Neuronal stem cell (in vitro differentiated cells): Measurements from ENCODE around the gene COL6A6. TPM values are rescaled to one million over a fixed set of nuclear protein-coding genes. Genes with fewer than 3 reads are reported as not detected.
A peak's percentile ranks its signal among the peaks of the same experiment; 100 is the strongest.

Experiments
- DNase-seq: peaks from one replicate; pipeline ENCODE4 v3.0.0-alpha.2; 2013; ENCODE audit warnings: low spot score
- H2AFZ ChIP-seq: one replicate; pipeline ENCODE4 v1.6.1; 2013; ENCODE audit warnings: mild to moderate bottlenecking, low read length, inconsistent platforms
- H2AK5ac ChIP-seq: 2 replicates; pipeline ENCODE4 v1.6.1; 2013; ENCODE audit warnings: low read depth, mild to moderate bottlenecking, inconsistent platforms, low read length, moderate library complexity, mixed read lengths
- H2BK120ac ChIP-seq: 2 replicates; pipeline ENCODE4 v1.6.1; 2013; ENCODE audit warnings: low read depth, mild to moderate bottlenecking, inconsistent platforms, low read length, moderate library complexity, mixed read lengths
- H2BK12ac ChIP-seq: one replicate; pipeline ENCODE4 v1.6.1; 2013; ENCODE audit warnings: low read length, inconsistent platforms
- H2BK15ac ChIP-seq: 2 replicates; pipeline ENCODE4 v1.6.1; 2013; ENCODE audit warnings: mild to moderate bottlenecking, low read length, inconsistent platforms, mixed read lengths
- H2BK5ac ChIP-seq: one replicate; pipeline ENCODE4 v1.6.1; 2013; ENCODE audit warnings: inconsistent platforms, mild to moderate bottlenecking, low read length, moderate library complexity
- H3K14ac ChIP-seq: one replicate; pipeline ENCODE4 v1.6.1; 2013; ENCODE audit warnings: low read length, inconsistent platforms
- H3K18ac ChIP-seq: 2 replicates; pipeline ENCODE4 v1.6.1; 2013; ENCODE audit warnings: low read length, inconsistent platforms
- H3K23ac ChIP-seq: 2 replicates; pipeline ENCODE4 v1.6.1; 2013; ENCODE audit warnings: low read depth, mild to moderate bottlenecking, mixed read lengths, low read length, inconsistent platforms; ENCODE audit not compliant: poor library complexity
- H3K27ac ChIP-seq: replicated peaks from 3 replicates; pipeline ENCODE4 v1.5.1; 2013; ENCODE audit warnings: low read length, inconsistent platforms
- H3K27me3 ChIP-seq, 3 experiments: 2 replicates each; pipeline ENCODE4 v1.6.1; 2013; ENCODE audit warnings: low read length in 3 of 3, mild to moderate bottlenecking in 2 of 3, inconsistent platforms in 1 of 3, low read depth in 1 of 3, mixed read lengths in 1 of 3, moderate library complexity in 1 of 3; ENCODE audit not compliant: control insufficient read depth in 3 of 3, insufficient read depth in 3 of 3
- H3K36me3 ChIP-seq, 2 donors: replicated peaks in 1 of 2; 2 replicates each; pipeline ENCODE4 v1.6.1; 2013; ENCODE audit warnings: low read length in 2 of 2; ENCODE audit not compliant: control insufficient read depth in 2 of 2, insufficient read depth in 2 of 2
- H3K4ac ChIP-seq: 2 replicates; pipeline ENCODE4 v1.6.1; 2013; ENCODE audit warnings: inconsistent platforms, mild to moderate bottlenecking, low read length, moderate library complexity
- H3K4me1 ChIP-seq, 2 donors: 1 replicate in 1 of 2; 2 replicates in 1 of 2; pipeline ENCODE4 v1.6.1; 2013; ENCODE audit warnings: low read length in 2 of 2, low read depth in 1 of 2; ENCODE audit not compliant: control insufficient read depth in 2 of 2, insufficient read depth in 1 of 2
- H3K4me2 ChIP-seq: one replicate; pipeline ENCODE4 v1.6.1; 2013; ENCODE audit warnings: mild to moderate bottlenecking, low read length, inconsistent platforms; ENCODE audit not compliant: insufficient read depth, poor library complexity, severe bottlenecking
- H3K4me3 ChIP-seq, 2 donors: 2 replicates each; pipeline ENCODE4 v1.5.1; 2013; ENCODE audit warnings: low read length in 2 of 2, mild to moderate bottlenecking in 2 of 2, inconsistent platforms in 1 of 2, moderate library complexity in 1 of 2
- H3K79me1 ChIP-seq: one replicate; pipeline ENCODE4 v1.6.1; 2013; ENCODE audit warnings: low read depth, mild to moderate bottlenecking, inconsistent platforms, low read length, moderate library complexity
- H3K9ac ChIP-seq: one replicate; pipeline ENCODE4 v1.6.1; 2013; ENCODE audit warnings: mild to moderate bottlenecking, low read depth, low read length, inconsistent platforms; ENCODE audit not compliant: poor library complexity
- H3K9me3 ChIP-seq, 2 donors: replicated peaks in 1 of 2; 2 replicates each; pipeline versions ENCODE3 to v1.6.1; 2013; ENCODE audit warnings: low read length in 2 of 2, mild to moderate bottlenecking in 2 of 2, inconsistent platforms in 1 of 2, low read depth in 1 of 2, mixed read lengths in 1 of 2, moderate library complexity in 1 of 2; ENCODE audit not compliant: control insufficient read depth in 2 of 2, insufficient read depth in 1 of 2
- H4K8ac ChIP-seq: one replicate; pipeline ENCODE4 v1.6.1; 2013; ENCODE audit warnings: low read depth, mild to moderate bottlenecking, inconsistent platforms, low read length, moderate library complexity
- H4K91ac ChIP-seq: one replicate; pipeline ENCODE4 v1.6.1; 2013; ENCODE audit warnings: low read length, low read depth, mild to moderate bottlenecking, inconsistent platforms; ENCODE audit not compliant: poor library complexity
- WGBS, 2 donors: extraction: QIAGEN DNeasy Blood & Tissue Kit; methylation state at CpG; one replicate each; pipeline ENCODE4 v1.1.7; 2013; ENCODE audit warnings: missing lambda C conversion rate in 2 of 2, mixed read lengths in 1 of 2; ENCODE audit not compliant: insufficient read length in 2 of 2, insufficient replicate concordance in 1 of 2; ENCODE audit errors: extremely low coverage in 2 of 2; 5-methylcytosine and 5-hydroxymethylcytosine counted together
- polyA plus RNA-seq, 2 experiments: library from polyadenylated mRNA; stranded (reverse); fragments of 200-250 nt; gene quantifications; one replicate each; pipeline ENCODE4 v1.2.3, GENCODE V29; 2013

The COL6A6 gene, protein sequence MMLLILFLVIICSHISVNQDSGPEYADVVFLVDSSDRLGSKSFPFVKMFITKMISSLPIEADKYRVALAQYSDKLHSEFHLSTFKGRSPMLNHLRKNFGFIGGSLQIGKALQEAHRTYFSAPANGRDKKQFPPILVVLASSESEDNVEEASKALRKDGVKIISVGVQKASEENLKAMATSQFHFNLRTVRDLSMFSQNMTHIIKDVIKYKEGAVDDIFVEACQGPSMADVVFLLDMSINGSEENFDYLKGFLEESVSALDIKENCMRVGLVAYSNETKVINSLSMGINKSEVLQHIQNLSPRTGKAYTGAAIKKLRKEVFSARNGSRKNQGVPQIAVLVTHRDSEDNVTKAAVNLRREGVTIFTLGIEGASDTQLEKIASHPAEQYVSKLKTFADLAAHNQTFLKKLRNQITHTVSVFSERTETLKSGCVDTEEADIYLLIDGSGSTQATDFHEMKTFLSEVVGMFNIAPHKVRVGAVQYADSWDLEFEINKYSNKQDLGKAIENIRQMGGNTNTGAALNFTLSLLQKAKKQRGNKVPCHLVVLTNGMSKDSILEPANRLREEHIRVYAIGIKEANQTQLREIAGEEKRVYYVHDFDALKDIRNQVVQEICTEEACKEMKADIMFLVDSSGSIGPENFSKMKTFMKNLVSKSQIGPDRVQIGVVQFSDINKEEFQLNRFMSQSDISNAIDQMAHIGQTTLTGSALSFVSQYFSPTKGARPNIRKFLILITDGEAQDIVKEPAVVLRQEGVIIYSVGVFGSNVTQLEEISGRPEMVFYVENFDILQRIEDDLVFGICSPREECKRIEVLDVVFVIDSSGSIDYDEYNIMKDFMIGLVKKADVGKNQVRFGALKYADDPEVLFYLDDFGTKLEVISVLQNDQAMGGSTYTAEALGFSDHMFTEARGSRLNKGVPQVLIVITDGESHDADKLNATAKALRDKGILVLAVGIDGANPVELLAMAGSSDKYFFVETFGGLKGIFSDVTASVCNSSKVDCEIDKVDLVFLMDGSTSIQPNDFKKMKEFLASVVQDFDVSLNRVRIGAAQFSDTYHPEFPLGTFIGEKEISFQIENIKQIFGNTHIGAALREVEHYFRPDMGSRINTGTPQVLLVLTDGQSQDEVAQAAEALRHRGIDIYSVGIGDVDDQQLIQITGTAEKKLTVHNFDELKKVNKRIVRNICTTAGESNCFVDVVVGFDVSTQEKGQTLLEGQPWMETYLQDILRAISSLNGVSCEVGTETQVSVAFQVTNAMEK (N-terminal part only)
- 0.06 TPM for polyA plus RNA-seq (2013, experiment 1 of 2)
- polyA plus RNA-seq (2013, experiment 2 of 2), result 0.06 TPM

DNA sequence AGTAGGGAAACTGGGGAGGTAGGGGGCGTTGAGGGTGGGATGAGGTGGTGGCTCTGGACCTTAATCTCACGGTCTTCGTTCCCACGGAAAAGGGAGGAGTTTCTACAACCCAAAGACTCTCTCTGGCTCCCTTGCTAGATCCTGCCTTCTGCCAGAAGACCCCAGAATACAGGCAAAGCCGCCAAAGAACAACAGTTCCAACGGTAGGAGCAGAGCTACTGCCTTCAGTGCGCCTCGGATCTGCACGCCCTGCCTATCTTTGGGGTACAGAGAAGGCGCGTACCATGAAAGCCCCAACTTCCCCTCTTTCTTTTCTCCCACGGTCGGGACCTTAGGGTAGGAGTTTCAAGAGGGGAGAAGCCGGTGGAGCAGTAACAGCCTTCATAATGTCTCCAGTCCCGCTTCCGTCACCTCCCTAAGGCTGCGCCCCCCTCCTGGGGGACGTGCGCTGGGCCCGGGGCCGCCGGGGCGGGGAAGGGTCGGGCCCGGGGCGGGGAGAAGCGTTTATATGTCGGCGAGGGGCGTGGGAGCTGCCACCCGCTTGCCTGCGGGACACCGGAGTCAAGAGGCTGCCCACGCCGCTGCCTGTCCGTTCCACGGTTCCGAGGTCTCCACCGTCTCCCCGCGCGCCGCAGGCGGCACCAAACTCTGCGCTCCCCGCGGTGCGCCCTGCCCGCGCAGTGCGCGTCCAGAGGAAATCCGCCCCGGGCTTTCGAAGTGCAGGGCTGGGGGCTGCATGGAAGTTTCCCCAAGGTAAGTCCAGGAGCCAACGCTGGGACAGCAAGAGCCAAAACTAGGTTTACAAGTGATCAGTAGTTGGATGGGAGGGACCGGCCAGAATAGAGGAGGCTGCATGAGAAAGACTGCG lies at the start of gene COL6A6:
Gene COL6A6 (plus strand): TSS at position 533 of the 868 bp plus-strand sequence. CDS start 43,188 bp downstream, outside the sequence.
- peak within 1 kb of the TSS; percentile 25 for H3K14ac ChIP-seq
- H2BK120ac ChIP-seq, result peak within 1 kb of the TSS; percentile 4
- no CpG with 5 or more reads among the region's 58 CpGs for WGBS, 2 donors
- no peak within 1 kb of the TSS for H2BK12ac ChIP-seq
- H2BK5ac ChIP-seq, result no peak within 1 kb of the TSS
- H2AK5ac ChIP-seq, result no peak within 1 kb of the TSS
- no peak within 1 kb of the TSS for H3K4ac ChIP-seq
- no peak for DNase-seq
- H3K9ac ChIP-seq, result no peak within 1 kb of the TSS
- H3K27me3 ChIP-seq, result peaks cover 0 to 46% (median 23%) of the 10 kb centered on the region in 3 experiments
- peak within 1 kb of the TSS in 1 of 2 donors; percentile 83 for H3K4me3 ChIP-seq
- H3K27ac ChIP-seq, result no peak within 1 kb of the TSS
- no peak within 1 kb of the TSS for H3K23ac ChIP-seq
- H4K91ac ChIP-seq, result no peak within 1 kb of the TSS
- peaks cover 0 to 4% of the 10 kb centered on the region in 2 donors for H3K4me1 ChIP-seq
- H4K8ac ChIP-seq, result no peak within 1 kb of the TSS
- no peaks in the 10 kb centered on the region for H3K79me1 ChIP-seq
- peak within 1 kb of the TSS; percentile 40 for H2AFZ ChIP-seq
- peaks cover 0 to 2% of the 10 kb centered on the region in 2 donors for H3K9me3 ChIP-seq
- H3K18ac ChIP-seq, result peak within 1 kb of the TSS; percentile 76
- peak within 1 kb of the TSS; percentile 51 for H3K4me2 ChIP-seq
- H2BK15ac ChIP-seq, result no peak within 1 kb of the TSS
- H3K36me3 ChIP-seq, result no peaks in the 10 kb centered on the region

DNA sequence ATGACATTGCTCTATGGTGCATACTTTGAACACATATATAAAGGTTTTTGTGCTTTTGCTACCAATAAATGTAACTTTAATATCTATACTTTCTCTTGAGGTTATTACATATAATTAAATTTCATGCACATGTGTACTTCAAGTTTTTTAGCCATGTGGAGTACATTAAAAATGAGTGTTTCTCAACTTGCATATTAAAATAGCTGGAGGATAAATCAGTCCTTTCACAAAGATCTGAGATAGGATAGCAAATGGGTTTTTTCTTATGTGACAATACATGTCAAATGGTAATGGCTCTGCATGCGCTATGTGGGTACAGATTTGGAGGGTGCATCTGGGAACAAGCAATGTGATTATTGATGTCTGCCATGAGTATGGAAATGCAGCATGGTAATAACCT lies 48.7 kb upstream of the COL6A6 start:
- H2BK120ac ChIP-seq, result no peak overlapping the region
- H2BK5ac ChIP-seq, result no peak overlapping the region
- no peak overlapping the region for H3K27ac ChIP-seq
- H3K4me2 ChIP-seq, result no peak overlapping the region
- H3K9me3 ChIP-seq, result no peaks in the 10 kb centered on the region
- H3K79me1 ChIP-seq, result no peaks in the 10 kb centered on the region
- no peak overlapping the region for H2AK5ac ChIP-seq
- no peak overlapping the region for H4K91ac ChIP-seq
- no peaks in the 10 kb centered on the region for H3K36me3 ChIP-seq
- H3K4ac ChIP-seq, result no peak overlapping the region
- no peak for DNase-seq
- no peak overlapping the region for H2BK12ac ChIP-seq
- no CpG with 5 or more reads among the region's 1 CpG for WGBS, 2 donors
- no peaks in the 10 kb centered on the region for H3K27me3 ChIP-seq
- no peak overlapping the region for H4K8ac ChIP-seq
- no peak overlapping the region for H3K23ac ChIP-seq
- H3K9ac ChIP-seq, result no peak overlapping the region
- H3K14ac ChIP-seq, result no peak overlapping the region
- no peak overlapping the region for H3K18ac ChIP-seq
- H3K4me3 ChIP-seq, result no peak overlapping the region
- H3K4me1 ChIP-seq, result no peaks in the 10 kb centered on the region
- H2AFZ ChIP-seq, result no peak overlapping the region
- no peak overlapping the region for H2BK15ac ChIP-seq

DNA sequence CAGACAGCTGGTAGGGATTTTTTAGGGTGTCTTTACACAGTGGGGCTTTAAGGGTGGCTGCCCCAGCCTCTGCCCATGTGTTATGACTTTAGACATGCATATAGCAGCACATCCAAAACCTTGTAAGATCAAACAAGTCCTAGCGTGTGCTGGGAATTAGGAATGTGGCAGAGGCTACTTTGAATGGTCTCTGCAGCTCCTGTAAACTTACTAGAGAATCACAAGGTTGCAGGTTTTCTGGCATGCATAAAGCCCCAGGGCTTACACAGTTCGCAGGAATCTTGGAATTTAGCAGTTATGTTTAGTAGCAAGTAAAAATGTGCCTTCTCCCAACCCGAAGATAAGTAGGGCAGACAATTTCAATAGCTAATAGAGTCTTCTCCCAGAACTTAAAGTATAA lies 46.9 kb upstream of the COL6A6 start:
- no peak overlapping the region for H3K4me2 ChIP-seq
- no peaks in the 10 kb centered on the region for H3K4me1 ChIP-seq
- no peak overlapping the region for H3K4ac ChIP-seq
- no peaks in the 10 kb centered on the region for H3K9me3 ChIP-seq
- no peak overlapping the region for H3K18ac ChIP-seq
- H3K79me1 ChIP-seq, result no peaks in the 10 kb centered on the region
- H3K23ac ChIP-seq, result no peak overlapping the region
- no peak overlapping the region for H2BK120ac ChIP-seq
- H2AFZ ChIP-seq, result no peak overlapping the region
- H3K27me3 ChIP-seq, result no peaks in the 10 kb centered on the region
- no peak overlapping the region for H2BK15ac ChIP-seq
- no peak overlapping the region for H2BK12ac ChIP-seq
- H3K27ac ChIP-seq, result no peak overlapping the region
- no peak overlapping the region for H4K8ac ChIP-seq
- no peak for DNase-seq
- H3K4me3 ChIP-seq, result no peak overlapping the region
- H4K91ac ChIP-seq, result no peak overlapping the region
- H2AK5ac ChIP-seq, result no peak overlapping the region
- H3K14ac ChIP-seq, result no peak overlapping the region
- H3K9ac ChIP-seq, result no peak overlapping the region
- H3K36me3 ChIP-seq, result no peaks in the 10 kb centered on the region
- H2BK5ac ChIP-seq, result no peak overlapping the region
- WGBS, 2 donors, result no CpG with 5 or more reads among the region's 3 CpGs
